GM10266 (cell line): ENCODE data around the gene TM4SF5.

ENCODE experiments used
- DNase-seq: peaks from one replicate; pipeline ENCODE4 v3.0.0; 2012; ENCODE audit errors: extremely low spot score
- TF ChIP-seq, protein P1 (sequence below): IDR thresholded peaks from 2 replicates; pipeline ENCODE4 v1.5.1; 2012; ENCODE audit warnings: mild to moderate bottlenecking, low read depth; ENCODE audit not compliant: control insufficient read depth, insufficient read depth; ENCODE audit errors: missing control alignments

Gene TM4SF5

GRCh38 chr17:4766201-4766600 lies 5.5 kb upstream of the TM4SF5 start:
- TF ChIP-seq, protein P1, sequence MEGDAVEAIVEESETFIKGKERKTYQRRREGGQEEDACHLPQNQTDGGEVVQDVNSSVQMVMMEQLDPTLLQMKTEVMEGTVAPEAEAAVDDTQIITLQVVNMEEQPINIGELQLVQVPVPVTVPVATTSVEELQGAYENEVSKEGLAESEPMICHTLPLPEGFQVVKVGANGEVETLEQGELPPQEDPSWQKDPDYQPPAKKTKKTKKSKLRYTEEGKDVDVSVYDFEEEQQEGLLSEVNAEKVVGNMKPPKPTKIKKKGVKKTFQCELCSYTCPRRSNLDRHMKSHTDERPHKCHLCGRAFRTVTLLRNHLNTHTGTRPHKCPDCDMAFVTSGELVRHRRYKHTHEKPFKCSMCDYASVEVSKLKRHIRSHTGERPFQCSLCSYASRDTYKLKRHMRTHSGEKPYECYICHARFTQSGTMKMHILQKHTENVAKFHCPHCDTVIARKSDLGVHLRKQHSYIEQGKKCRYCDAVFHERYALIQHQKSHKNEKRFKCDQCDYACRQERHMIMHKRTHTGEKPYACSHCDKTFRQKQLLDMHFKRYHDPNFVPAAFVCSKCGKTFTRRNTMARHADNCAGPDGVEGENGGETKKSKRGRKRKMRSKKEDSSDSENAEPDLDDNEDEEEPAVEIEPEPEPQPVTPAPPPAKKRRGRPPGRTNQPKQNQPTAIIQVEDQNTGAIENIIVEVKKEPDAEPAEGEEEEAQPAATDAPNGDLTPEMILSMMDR, result no peak
- DNase-seq, result no peak

GRCh38 chr17:4766723-4767122 lies 5.0 kb upstream of the TM4SF5 start:
- no peak for DNase-seq
- TF ChIP-seq, protein P1, result no peak

- TF ChIP-seq, protein P1, result no peak
- no peak for DNase-seq
Measured at GRCh38 chr17:4768298-4768697, 3.4 kb upstream of the TM4SF5 start.

DNA sequence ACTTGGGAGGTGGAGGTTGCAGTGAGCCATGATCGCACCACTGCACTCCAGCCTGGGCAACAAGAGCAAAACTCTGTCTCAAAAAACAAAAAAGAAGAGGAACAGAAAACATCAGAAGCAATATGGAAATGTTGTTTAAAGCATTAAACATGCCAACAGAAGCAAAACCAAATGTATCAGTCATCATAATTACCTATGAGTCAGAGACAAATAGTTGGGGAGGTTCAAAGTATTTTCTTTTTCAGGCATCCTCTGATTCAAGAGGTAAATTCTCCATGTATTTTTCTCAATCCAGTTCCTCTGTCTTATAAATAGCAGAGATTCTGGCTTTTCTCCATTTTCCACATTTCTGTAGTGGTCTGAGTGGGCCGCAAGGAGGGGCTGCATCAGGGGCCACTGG lies 2.1 kb upstream of the TM4SF5 start:
- TF ChIP-seq, protein P1, result no peak
- no peak for DNase-seq

- DNase-seq, result no peak
- TF ChIP-seq, protein P1, result no peak
Measured at GRCh38 chr17:4772235-4772613, 538 bp downstream of the TM4SF5 start.

DNA sequence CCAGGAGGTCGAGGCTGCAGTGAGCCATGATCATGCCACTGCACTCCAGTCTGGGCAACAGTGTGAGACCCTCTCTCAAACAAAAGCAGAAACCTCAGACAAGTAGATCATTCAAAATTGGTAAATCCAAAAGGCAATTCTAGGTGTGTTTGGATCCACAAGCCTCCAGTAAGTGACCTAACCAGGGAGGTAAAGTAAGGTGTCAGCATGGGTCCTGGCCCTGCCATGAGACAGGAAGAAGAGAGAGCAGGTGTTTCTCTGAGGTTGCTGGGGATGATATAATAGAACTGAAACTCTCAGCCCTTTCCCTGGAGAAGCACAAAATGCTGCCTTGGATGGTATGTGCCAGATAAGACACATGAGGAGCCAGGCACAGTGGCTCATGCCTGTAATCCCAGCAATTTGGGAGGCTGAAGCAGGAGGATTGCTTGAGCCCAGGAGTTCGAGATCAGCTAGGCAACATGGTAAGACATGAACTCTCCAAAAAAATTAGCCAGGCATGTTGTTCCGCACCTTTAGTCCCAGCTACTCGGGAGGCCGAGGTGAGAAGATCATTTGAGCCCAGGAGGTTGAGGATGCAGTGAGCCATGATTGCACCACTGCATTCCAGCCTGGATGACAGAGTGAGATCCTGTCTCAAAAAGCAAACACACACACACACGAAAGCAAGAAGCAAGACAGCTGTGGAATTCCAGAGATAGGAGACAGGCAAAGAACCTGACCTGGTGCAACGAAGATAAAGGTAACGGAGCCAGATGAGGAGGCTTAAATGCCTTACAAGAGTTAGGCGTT lies 6.5 kb downstream of the TM4SF5 start:
- TF ChIP-seq, protein P1, result no peak
- DNase-seq, result no peak

DNA sequence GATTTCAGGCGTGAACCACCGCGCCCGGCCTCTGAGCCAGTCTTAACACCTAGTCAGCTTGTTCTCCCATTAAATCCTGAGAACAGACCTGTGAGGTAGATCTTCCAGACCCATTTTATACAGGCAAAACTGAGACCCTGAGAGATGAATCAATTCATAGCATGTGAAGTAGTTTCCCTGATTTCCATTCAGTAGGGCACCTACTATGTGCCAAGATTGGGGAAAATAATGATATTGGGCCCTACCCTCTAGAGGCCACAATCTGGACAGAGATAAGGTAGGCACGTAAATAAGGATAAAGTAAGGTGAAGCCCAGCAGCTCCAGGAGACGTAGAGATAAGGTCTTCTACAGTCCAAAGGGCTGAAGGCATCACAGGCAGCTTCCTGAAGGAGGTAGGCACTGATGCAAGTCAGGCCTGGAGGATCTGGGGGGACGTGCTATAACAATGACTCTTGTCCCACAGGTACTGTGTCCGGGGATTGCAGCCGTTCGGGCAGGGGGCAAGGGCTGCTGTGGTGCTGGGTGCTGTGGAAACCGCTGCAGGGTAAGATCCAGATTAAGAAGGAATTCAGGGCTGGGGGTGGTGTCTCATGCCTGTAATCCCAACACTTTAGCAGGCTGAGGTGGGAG lies 8.8 kb downstream of the TM4SF5 start:
- no peak for DNase-seq

More for the DNA sequence above, 8.8 kb downstream of the TM4SF5 start:
- TF ChIP-seq, protein P1, result no peak
